NCI-H1417 treated with DMSO at 0.1 percent for 48 hours (cell line): Measurements from ENCODE around the gene RAB43.
"Not testable (repeated sequence)": the region's sequence is repeated elsewhere in the genome, so short reads cannot be mapped to it uniquely, and the experiment has no call there.

Experiments
- DNase-seq: peaks from one replicate; lab custom pipeline; 2025; lab: John Stamatoyannopoulos, UW

Gene RAB43

GRCh38 chr3:129095285-129095684 is 26.3 kb downstream of the RAB43 start:
- no peak for DNase-seq

- not testable (repeated sequence) for DNase-seq
Observed at GRCh38 chr3:129088312-129088711, 33.3 kb downstream of the RAB43 start.

- DNase-seq: not testable (repeated sequence)
Observed at GRCh38 chr3:129087904-129088303, 33.7 kb downstream of the RAB43 start.

- no peak for DNase-seq
Observed at GRCh38 chr3:129087138-129087702, 34.4 kb downstream of the RAB43 start.

- DNase-seq: no peak
Observed at GRCh38 chr3:129085818-129086217, 35.8 kb downstream of the RAB43 start.

- DNase-seq: no peak
Observed at GRCh38 chr3:129085165-129085715, 36.4 kb downstream of the RAB43 start.

- no peak for DNase-seq
Observed at GRCh38 chr3:129084501-129084900, 37.1 kb downstream of the RAB43 start.

GRCh38 chr3:129082026-129082425 is 39.6 kb downstream of the RAB43 start:
- DNase-seq: no peak

GRCh38 chr3:129081503-129081902 is 40.1 kb downstream of the RAB43 start:
- no peak for DNase-seq

- no peak for DNase-seq
Observed at GRCh38 chr3:129078510-129078909, 43.1 kb downstream of the RAB43 start.

GRCh38 chr3:129077222-129077621 is 44.4 kb downstream of the RAB43 start:
- DNase-seq: no peak

GRCh38 chr3:129070086-129070885 is 51.3 kb downstream of the RAB43 start:
- no peak for DNase-seq

GRCh38 chr3:129069313-129070085 is 52.1 kb downstream of the RAB43 start:
- DNase-seq: not testable (repeated sequence)

GRCh38 chr3:129068291-129068886 is 53.2 kb downstream of the RAB43 start:
- DNase-seq: no peak

GRCh38 chr3:129067719-129068118 is 53.9 kb downstream of the RAB43 start:
- not testable (repeated sequence) for DNase-seq

GRCh38 chr3:129065720-129066073 is 55.9 kb downstream of the RAB43 start:
- DNase-seq: no peak

GRCh38 chr3:129065016-129065719 is 56.4 kb downstream of the RAB43 start:
- DNase-seq: no peak

GRCh38 chr3:129063841-129064482 is 57.6 kb downstream of the RAB43 start:
- no peak for DNase-seq

GRCh38 chr3:129063091-129063640 is 58.4 kb downstream of the RAB43 start:
- no peak for DNase-seq

GRCh38 chr3:129061888-129062834 is 59.4 kb downstream of the RAB43 start:
- no peak for DNase-seq
